Measurements from ENCODE around the gene MAP4K4.

Gene MAP4K4

GRCh38 chr2:101787097-101787496, 89.6 kb downstream of the MAP4K4 start:
- Histone ChIP-seq H3K4me2 (ENCODE audit: insufficient read depth, low read length) (no peak overlapping the region), H3K36me3 (ENCODE audit: insufficient read depth, low read length) (peaks cover 14% of the 10 kb centered on the region), H3K4me3 (ENCODE audit: low read depth in 1 of 2, low read length in 2 of 2) (no peak overlapping the region), H4K20me1 (ENCODE audit: insufficient read depth, low read length) (peaks cover 77% of the 10 kb centered on the region), H2AFZ (ENCODE audit: low read depth, low read length) (no peak overlapping the region), H3K27ac (ENCODE audit: low read length) (no peak overlapping the region), H3K9me3 (ENCODE audit: insufficient read depth, low read length, severe bottlenecking) (no peaks in the 10 kb centered on the region), H3K4me1 (ENCODE audit: insufficient read depth, low read length) (no peaks in the 10 kb centered on the region), H3K79me2 (ENCODE audit: insufficient read depth, low read length) (peaks cover 95% of the 10 kb centered on the region), H3K27me3 (ENCODE audit: insufficient read depth, low read length, poor library complexity) (no peaks in the 10 kb centered on the region), H3K9ac (ENCODE audit: low read depth, low read length) (no peak overlapping the region)
- ATAC-seq (ENCODE audit: insufficient read depth, low read depth), result 0 out of 3 replicates have a peak, but pooled peaks have one; percentile 22
- no peak for DNase-seq
- no peak for TF ChIP-seq EZH2 (IDR thresholded peaks at IDR 0.05; ENCODE audit: borderline replicate concordance, low read depth, low read length, severe bottlenecking)
- no peak for TF ChIP-seq CTCF (IDR thresholded peaks at IDR 0.05; ENCODE audit: borderline replicate concordance, extremely low read depth, low read length, poor library complexity, severe bottlenecking)

GRCh38 chr2:101788565-101788964, 91.1 kb downstream of the MAP4K4 start:
- Histone ChIP-seq H3K9me3 (ENCODE audit: insufficient read depth, low read length, severe bottlenecking) (no peaks in the 10 kb centered on the region), H3K79me2 (ENCODE audit: insufficient read depth, low read length) (peaks cover 94% of the 10 kb centered on the region), H4K20me1 (ENCODE audit: insufficient read depth, low read length) (peaks cover 69% of the 10 kb centered on the region), H3K36me3 (ENCODE audit: insufficient read depth, low read length) (peaks cover 21% of the 10 kb centered on the region), H3K4me2 (ENCODE audit: insufficient read depth, low read length) (no peak overlapping the region), H3K27ac (ENCODE audit: low read length) (no peak overlapping the region), H2AFZ (ENCODE audit: low read depth, low read length) (no peak overlapping the region), H3K27me3 (ENCODE audit: insufficient read depth, low read length, poor library complexity) (no peaks in the 10 kb centered on the region), H3K4me3 (ENCODE audit: low read depth in 1 of 2, low read length in 2 of 2) (no peak overlapping the region), H3K9ac (ENCODE audit: low read depth, low read length) (no peak overlapping the region), H3K4me1 (ENCODE audit: insufficient read depth, low read length) (no peaks in the 10 kb centered on the region)
- no peak for DNase-seq
- no peak for ATAC-seq (ENCODE audit: insufficient read depth, low read depth)
- TF ChIP-seq EZH2 (IDR thresholded peaks at IDR 0.05; ENCODE audit: borderline replicate concordance, low read depth, low read length, severe bottlenecking) (no peak), CTCF (IDR thresholded peaks at IDR 0.05; ENCODE audit: borderline replicate concordance, extremely low read depth, low read length, poor library complexity, severe bottlenecking) (no peak)

- no peaks in the 10 kb centered on the region for H3K27me3 ChIP-seq (ENCODE audit: insufficient read depth, low read length, poor library complexity)
- no peak overlapping the region for H3K4me3 ChIP-seq (ENCODE audit: low read depth in 1 of 2, low read length in 2 of 2)
- H3K9me3 ChIP-seq (ENCODE audit: insufficient read depth, low read length, severe bottlenecking), result no peaks in the 10 kb centered on the region
- ATAC-seq (ENCODE audit: insufficient read depth, low read depth) (no peak), DNase-seq (no peak)
- TF ChIP-seq CTCF (IDR thresholded peaks at IDR 0.05; ENCODE audit: borderline replicate concordance, extremely low read depth, low read length, poor library complexity, severe bottlenecking) (no peak), EZH2 (IDR thresholded peaks at IDR 0.05; ENCODE audit: borderline replicate concordance, low read depth, low read length, severe bottlenecking) (no peak)
- no peak overlapping the region for H3K9ac ChIP-seq (ENCODE audit: low read depth, low read length)
- no peak overlapping the region for H3K27ac ChIP-seq (ENCODE audit: low read length)
- H3K4me2 ChIP-seq (ENCODE audit: insufficient read depth, low read length), result no peak overlapping the region
- no peaks in the 10 kb centered on the region for H3K4me1 ChIP-seq (ENCODE audit: insufficient read depth, low read length)
- no peak overlapping the region for H2AFZ ChIP-seq (ENCODE audit: low read depth, low read length)
- peaks cover 21% of the 10 kb centered on the region for H3K36me3 ChIP-seq (ENCODE audit: insufficient read depth, low read length)
- H4K20me1 ChIP-seq (ENCODE audit: insufficient read depth, low read length), result peaks cover 69% of the 10 kb centered on the region
- H3K79me2 ChIP-seq (ENCODE audit: insufficient read depth, low read length), result peaks cover 94% of the 10 kb centered on the region
Observed at GRCh38 chr2:101788995-101789970, 91.8 kb downstream of the MAP4K4 start.

Data from DND-41 (cell line).